Mucosa of descending colon (tissue), 3 donors: Measurements from ENCODE around the gene PGAP1. TPM values are rescaled to one million over a fixed set of nuclear protein-coding genes. Genes with fewer than 3 reads are reported as not detected.

ENCODE experiments used
- ATAC-seq: fragments of 200-7000 bp; cut with Tn5 transposase; one replicate; pipeline ENCODE4 v1.9.1; 2020; ENCODE audit warnings: mild to moderate bottlenecking, moderate library complexity
- DNase-seq, 3 donors: peaks; one replicate each; pipeline ENCODE4 v3.0.0-alpha.2; 2020
- H3K36me3 ChIP-seq: fragments of 200-600 bp; one replicate; pipeline ENCODE4 v1.8.0; 2021; ENCODE audit warnings: low read depth, mild to moderate bottlenecking
- H3K4me1 ChIP-seq: fragments of 200-600 bp; one replicate; pipeline ENCODE4 v1.8.0; 2021; ENCODE audit warnings: low read depth, mild to moderate bottlenecking
- H3K4me3 ChIP-seq: fragments of 200-600 bp; one replicate; pipeline ENCODE4 v1.8.0; 2021; ENCODE audit warnings: mild to moderate bottlenecking
- H3K9me3 ChIP-seq: fragments of 200-600 bp; one replicate; pipeline ENCODE4 v1.8.0; 2021; ENCODE audit warnings: mild to moderate bottlenecking
- intact Hi-C, 2 donors: fragments of 100-400 bp; cut with DNase I in 1 of 2; cut with micrococcal nuclease in 1 of 2; formaldehyde crosslinking; loops; one replicate each; pipeline versions ENCODE4 v1.11.0 to v1.11.1; 2022; cut with DNase I, micrococcal nuclease
- total RNA-seq, 3 donors: library from RNA; stranded (reverse); fragmentation: NEBNext Ultra II Directional in 2 of 3; extraction: Animal tissue kit (Norgen Biotek cat#: 25700) in 2 of 3; gene quantifications; one replicate each; pipeline versions ENCODE4 v1.2.1 to v1.2.4, GENCODE V29; 2021 to 2023
- TF ChIP-seq, protein P1 (sequence below): fragments of 200-600 bp; IDR thresholded peaks from one replicate; pipeline ENCODE4 v1.8.0; 2022; ENCODE audit warnings: antibody characterized with exemption, mild to moderate bottlenecking
- donor health status: DM: no; HTN: no; CAD: no; lungs with moderate emphysema.
- donor health status: DM: no; HTN: no; CAD: no.
- donor health status: DM: no; HTN: yes; CAD: no.

The PGAP1 gene
- total RNA-seq, 3 donors from 2014 or later: 14.0 to 22.1 (median 15.5) TPM

DNA sequence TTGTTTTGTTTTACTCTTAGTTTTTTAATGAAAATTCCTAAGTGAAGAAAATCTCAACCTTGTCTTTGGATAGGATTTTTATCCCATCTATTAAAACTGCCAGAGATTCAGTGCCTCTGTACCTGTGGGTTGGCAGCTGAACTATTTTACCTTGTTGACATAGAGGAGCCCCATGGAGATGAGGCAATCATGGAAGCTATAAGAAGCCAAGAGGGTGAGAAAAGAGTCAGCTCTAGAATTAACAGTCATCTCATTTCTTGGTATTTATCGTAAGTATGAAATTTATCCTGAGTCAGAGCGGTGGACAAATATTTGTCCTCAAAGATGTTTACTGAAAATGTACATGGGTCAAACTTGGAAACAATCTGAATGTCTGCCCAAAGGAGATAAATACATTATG, 35.8 kb upstream of the PGAP1 start:
- ATAC-seq (no peak), DNase-seq (no peak)
- Histone ChIP-seq H3K36me3 (no peaks in the 10 kb centered on the region), H3K9me3 (no peaks in the 10 kb centered on the region), H3K4me3 (no peak overlapping the region), H3K4me1 (peaks cover 2% of the 10 kb centered on the region)
- TF ChIP-seq, protein P1, sequence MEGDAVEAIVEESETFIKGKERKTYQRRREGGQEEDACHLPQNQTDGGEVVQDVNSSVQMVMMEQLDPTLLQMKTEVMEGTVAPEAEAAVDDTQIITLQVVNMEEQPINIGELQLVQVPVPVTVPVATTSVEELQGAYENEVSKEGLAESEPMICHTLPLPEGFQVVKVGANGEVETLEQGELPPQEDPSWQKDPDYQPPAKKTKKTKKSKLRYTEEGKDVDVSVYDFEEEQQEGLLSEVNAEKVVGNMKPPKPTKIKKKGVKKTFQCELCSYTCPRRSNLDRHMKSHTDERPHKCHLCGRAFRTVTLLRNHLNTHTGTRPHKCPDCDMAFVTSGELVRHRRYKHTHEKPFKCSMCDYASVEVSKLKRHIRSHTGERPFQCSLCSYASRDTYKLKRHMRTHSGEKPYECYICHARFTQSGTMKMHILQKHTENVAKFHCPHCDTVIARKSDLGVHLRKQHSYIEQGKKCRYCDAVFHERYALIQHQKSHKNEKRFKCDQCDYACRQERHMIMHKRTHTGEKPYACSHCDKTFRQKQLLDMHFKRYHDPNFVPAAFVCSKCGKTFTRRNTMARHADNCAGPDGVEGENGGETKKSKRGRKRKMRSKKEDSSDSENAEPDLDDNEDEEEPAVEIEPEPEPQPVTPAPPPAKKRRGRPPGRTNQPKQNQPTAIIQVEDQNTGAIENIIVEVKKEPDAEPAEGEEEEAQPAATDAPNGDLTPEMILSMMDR: no peak
- intact Hi-C loops: loop anchor here in 1 of 2 donors (5.0 kb wide), 1 partner anchor 880 kb away; no protein-coding TSS in a partner anchor

DNA sequence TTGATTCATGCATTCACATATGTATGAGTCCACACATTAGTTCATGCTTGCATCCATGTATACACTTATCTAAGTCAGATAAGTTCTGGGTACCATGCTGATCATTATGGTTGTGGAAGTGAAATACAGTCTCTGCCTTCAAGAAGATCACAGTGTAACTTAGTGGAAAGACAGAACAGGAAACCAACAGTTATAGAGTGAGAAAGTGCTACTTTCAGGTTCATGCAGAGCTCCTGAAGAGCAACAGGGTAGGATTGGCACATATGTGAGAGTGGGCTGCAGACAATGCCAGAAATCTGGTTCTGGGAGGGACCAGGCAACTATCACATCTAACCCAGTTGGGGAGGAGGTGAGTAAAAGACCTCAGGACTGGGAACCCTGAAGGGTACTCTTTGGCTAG, 35.4 kb upstream of the PGAP1 start:
- no peaks in the 10 kb centered on the region for H3K9me3 ChIP-seq
- H3K4me3 ChIP-seq: no peak overlapping the region
- ATAC-seq (no peak), DNase-seq (no peak)
- TF ChIP-seq, protein P1: no peak
- intact Hi-C loops: loop anchor here in 1 of 2 donors (5.0 kb wide), 1 partner anchor 880 kb away; no protein-coding TSS in a partner anchor
- H3K36me3 ChIP-seq: no peaks in the 10 kb centered on the region
- H3K4me1 ChIP-seq: peaks cover 2% of the 10 kb centered on the region

DNA sequence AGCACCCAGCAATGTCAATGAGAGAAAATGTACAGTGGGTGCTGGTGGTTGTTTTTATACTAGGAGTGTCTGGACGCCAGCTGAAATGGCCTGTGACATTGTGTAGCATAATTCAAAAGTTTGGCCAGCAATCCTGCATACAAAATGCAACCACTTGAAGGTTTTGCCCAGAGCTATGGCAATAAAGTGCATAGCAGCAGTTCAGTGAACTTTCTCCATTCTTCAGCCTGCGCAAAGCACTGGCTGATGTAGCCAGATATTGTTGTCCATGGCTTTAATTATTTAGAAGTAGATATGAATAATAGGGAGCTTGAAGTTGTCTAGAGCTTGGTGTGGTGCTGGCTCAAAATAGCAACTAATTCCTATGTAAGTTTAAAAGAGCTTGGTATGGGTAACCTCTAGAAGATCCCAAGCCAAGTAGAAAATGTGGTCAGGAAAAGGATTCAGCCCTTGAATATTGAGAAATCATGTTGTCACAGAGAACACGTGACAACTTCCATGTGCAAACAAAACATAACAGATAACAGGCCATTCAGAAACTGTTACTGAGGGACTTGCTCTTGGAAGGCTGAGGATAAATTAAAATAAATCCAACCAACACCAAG, 33.3 kb upstream of the PGAP1 start:
- intact Hi-C loops: loop anchor here in 1 of 2 donors (5.0 kb wide), 1 partner anchor 882 kb away; no protein-coding TSS in a partner anchor
- H3K9me3 ChIP-seq: no peaks in the 10 kb centered on the region
- DNase-seq (no peak), ATAC-seq (peak; percentile 46)
- no peak overlapping the region for H3K4me3 ChIP-seq
- H3K4me1 ChIP-seq: no peaks in the 10 kb centered on the region
- TF ChIP-seq, protein P1: no peak
- H3K36me3 ChIP-seq: no peaks in the 10 kb centered on the region

DNA sequence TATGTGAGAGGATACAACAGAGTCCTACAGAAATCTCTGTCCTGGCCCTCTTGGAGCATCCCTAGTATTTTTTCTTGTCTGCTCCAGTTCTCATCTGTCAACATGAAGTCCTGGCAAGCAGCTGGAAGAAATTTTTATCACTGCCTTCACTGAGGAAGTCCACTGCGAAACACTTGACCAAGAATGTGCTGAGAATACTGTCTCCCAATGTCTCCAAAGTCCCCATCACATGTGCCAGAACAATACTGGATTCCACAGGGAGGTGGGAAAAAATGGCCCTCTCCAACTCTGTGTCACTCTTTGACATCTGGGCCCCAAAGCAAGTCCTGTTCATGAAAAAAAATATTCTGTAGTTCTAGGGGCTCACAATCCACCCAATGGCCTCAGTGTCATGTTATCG, 32.8 kb upstream of the PGAP1 start:
- H3K9me3 ChIP-seq: no peaks in the 10 kb centered on the region
- no peaks in the 10 kb centered on the region for H3K4me1 ChIP-seq
- no peak overlapping the region for H3K4me3 ChIP-seq
- intact Hi-C loops: no loop called here
- ATAC-seq (no peak), DNase-seq (no peak)
- H3K36me3 ChIP-seq: no peaks in the 10 kb centered on the region
- TF ChIP-seq, protein P1: no peak

DNA sequence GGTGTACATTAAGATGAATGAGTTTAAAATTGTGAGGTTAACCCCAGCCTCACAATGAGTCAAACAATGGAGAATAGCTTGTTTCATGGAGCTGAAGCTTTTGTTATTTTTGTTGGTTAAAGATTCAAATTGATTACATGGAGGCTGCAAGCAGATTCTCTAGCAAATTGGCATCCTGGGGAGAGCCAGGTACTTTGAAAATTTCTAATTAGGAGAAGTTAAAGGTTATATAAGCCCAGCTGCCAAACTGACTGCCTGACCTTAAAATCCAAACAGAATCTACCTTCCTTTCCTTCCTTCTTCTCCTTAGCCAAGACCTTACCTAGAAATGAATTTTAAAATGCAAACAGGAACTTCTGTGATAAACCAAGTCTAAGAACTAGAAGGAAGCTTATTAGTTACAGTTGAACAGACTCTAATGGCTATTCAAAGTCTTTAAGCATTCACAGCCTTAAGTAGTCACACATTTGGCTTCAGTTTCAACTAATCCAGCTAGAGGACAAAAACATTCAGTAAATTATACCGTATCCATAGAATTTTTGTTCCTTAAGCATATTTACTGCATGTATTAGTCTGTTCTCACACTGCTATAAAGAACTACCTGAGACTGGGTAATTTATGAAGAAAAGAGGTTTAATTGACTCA, 31.5 kb upstream of the PGAP1 start:
- ATAC-seq: no peak
- TF ChIP-seq, protein P1: no peak
- H3K36me3 ChIP-seq: no peaks in the 10 kb centered on the region
- no peak overlapping the region for H3K4me3 ChIP-seq
- intact Hi-C loops: no loop called here
- H3K4me1 ChIP-seq: no peaks in the 10 kb centered on the region
- no peaks in the 10 kb centered on the region for H3K9me3 ChIP-seq
- no peak for DNase-seq
